ENCODE measurements around the gene GBGT1.

The GBGT1 gene

DNA sequence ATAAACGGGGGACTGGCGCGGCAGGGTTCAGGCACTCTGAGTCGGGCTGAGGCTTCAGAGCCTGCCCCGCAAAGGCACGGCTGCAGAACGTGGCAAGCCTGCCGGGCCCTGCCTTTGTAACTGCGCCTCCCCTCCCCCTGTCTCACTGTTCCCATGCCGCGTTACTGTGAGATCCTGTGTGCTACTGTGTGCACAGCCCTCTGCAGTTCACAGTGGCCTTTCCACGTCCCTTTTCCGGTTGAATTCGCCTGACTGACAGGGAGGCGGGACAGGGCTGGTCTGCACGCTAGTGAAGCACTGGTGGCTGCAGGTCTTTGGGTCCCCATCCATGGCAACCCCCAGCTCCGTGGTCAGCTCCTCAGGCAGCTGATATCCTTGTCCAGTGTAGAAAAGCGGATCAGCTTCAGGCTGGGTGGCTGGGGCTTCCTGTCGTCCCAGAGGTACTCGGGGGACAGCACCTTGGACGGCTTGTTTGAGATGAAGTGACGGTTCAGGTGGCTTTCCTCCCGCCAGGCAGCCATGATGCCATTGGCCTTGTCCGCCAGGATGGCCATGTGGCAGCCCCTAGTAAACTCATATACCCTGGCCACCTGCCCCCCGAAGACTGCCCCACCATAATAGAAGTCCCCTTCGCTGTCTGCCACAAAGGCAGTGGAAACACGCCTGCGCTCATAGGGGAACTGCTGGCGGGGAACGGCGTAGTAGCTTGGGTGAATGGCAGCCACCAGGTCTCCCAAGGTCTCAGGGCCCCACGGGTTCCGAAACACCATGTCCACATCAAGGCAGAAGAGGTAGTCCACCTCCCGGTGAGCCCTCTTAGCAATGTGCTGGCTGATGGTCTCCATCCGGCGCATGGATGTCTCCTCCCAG is 10.3 kb downstream of the GBGT1 start:
- no peak for FAIRE-seq
- no peak for DNase-seq (ENCODE audit: insufficient read length, low spot score)
- TF ChIP-seq SPI1 (IDR thresholded peaks at IDR 0.05; ENCODE audit: low read depth, low read length) (no peak), PAX5 (IDR thresholded peaks at IDR 0.05; ENCODE audit: insufficient read depth, low read length, severe bottlenecking) (no peak), TAF1 (IDR thresholded peaks at IDR 0.05; ENCODE audit: low read depth, low read length) (no peak), POLR2A (IDR thresholded peaks at IDR 0.05; ENCODE audit: low read depth, low read length) (no peak), POU2F2 (IDR thresholded peaks at IDR 0.05; ENCODE audit: low read depth, low read length) (no peak), POLR2AphosphoS5 (IDR thresholded peaks at IDR 0.05; ENCODE audit: low read depth, low read length) (no peak)

DNA sequence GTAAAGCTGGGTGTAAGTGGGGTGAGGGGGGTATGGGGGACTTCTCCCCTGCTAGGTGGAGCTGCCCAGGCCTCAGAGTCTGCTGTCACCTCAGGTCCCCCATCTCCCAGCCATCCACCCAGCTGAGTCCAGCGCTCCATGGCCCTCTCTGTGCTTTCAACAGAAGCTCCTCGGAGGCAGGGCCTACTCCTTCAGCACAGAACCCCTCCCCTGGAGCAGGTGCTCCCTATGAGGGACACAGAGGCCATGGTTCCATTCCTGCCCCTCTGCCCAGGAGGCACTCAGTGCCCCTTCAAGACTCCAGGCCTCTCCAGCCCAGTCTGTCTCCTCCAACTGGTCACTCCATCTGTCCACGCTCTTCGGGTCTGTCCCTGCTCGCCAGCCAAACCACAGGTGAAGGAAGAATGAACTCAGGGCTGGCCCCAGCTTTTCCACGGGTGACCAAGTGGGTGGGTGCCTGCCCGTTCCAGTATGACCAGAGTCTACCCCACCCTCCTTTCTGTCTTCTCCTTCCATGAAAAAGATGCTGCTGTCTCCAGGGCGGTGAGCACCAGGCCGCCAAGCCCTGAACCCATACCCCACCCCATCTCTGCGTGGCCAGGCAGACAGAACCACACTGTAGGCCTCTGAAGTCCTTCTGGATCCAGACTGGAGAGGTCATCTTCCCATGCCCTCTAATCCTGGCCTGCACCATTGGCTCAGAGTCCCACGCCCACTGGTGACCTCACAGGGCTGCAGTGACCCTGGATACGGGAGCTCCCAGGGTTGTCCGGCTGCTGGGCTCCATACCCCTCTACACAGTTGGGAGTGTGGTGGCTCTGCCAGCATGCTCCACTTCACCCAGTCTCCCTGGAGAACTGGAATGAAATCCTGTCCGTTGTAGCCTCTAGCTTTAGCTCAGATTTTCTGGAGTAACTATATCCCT is 11.9 kb downstream of the GBGT1 start:
- no peak for TF ChIP-seq POLR2AphosphoS5 (IDR thresholded peaks at IDR 0.05; ENCODE audit: low read depth, low read length)
- DNase-seq (ENCODE audit: insufficient read length, low spot score) (no peak), FAIRE-seq (no peak)

DNA sequence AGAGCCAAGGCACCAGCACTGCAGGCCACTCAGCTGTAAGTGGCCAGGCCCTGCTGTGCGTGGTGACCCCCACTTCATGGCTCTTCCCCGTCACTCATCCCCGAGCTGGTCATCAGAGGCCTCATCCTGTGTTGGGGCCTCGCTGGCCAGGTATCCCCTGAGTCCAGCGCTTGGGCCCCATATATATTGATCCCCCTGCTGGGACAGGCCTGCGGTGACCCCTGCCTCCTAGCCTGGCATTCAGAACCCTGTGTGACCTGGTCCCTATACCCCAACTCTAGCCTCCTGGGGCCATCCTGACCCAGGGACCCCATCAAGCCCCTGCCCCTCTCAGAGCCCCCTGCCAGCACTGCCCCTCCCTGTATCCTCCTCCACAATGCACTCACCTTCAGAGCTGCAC is 12.7 kb downstream of the GBGT1 start:
- TF ChIP-seq SPI1 (IDR thresholded peaks at IDR 0.05; ENCODE audit: low read depth, low read length), result no peak
- TF ChIP-seq POLR2A (IDR thresholded peaks at IDR 0.05; ENCODE audit: low read depth, low read length), result no peak
- no peak for TF ChIP-seq POLR2AphosphoS5 (IDR thresholded peaks at IDR 0.05; ENCODE audit: low read depth, low read length)
- TF ChIP-seq POU2F2 (IDR thresholded peaks at IDR 0.05; ENCODE audit: low read depth, low read length), result no peak
- no peak for TF ChIP-seq TAF1 (IDR thresholded peaks at IDR 0.05; ENCODE audit: low read depth, low read length)
- no peak for TF ChIP-seq PAX5 (IDR thresholded peaks at IDR 0.05; ENCODE audit: insufficient read depth, low read length, severe bottlenecking)
- DNase-seq (ENCODE audit: insufficient read length, low spot score) (no peak), FAIRE-seq (no peak)

DNA sequence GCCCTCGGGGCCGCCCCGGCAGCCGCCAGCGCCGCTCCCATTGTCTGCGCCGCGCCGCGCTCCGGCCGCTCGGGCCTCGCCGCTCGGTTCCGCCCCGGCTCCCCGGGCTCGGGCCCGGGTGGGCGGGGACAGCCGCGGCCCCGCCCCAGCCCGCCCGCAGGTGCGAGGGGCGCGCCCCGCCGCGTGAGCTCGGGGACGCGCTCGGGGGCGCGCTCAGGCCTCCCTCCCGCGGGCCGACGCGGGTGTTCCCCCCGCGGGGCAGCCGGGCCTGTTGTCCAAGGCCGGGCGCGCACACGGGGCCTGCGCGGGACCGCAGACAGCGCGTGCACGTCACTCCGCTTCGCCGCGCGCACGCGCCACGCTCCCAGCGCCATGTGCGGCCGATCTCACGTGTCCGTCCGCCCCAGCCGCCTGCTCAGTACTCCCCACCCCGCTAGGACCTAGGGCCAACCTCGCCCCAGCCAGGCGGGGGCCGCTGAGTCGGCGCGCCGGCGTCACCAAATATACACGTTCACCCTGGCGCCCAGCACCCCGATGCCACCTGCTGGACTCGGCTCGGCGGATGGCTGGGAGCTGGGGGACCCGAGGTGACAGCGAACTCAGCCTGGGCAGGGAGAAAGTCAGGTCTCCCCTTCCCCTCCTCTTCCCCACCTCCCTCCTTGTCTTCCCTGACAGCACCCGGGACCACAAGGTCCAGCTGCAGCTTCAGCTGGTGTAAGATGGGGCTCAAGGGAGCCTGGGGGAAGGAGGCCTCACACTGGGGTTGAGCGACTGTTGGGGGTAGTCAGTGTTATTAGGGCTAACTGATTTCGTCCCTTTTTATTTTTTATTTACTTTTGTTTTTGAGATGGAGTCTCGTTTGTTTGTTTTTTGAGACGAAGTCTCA is 14.3 kb downstream of the GBGT1 start:
- DNase-seq (ENCODE audit: insufficient read length, low spot score) (peak; percentile 97), FAIRE-seq (peak; percentile 100)
- TF ChIP-seq POLR2A (IDR thresholded peaks at IDR 0.05; ENCODE audit: low read depth, low read length), result peak; percentile 31; the same call in 1 of the 2 replicates
- TF ChIP-seq PAX5 (IDR thresholded peaks at IDR 0.05; ENCODE audit: insufficient read depth, low read length, severe bottlenecking), result peak; percentile 33
- TF ChIP-seq SPI1 (IDR thresholded peaks at IDR 0.05; ENCODE audit: low read depth, low read length), result no peak
- no peak for TF ChIP-seq POU2F2 (IDR thresholded peaks at IDR 0.05; ENCODE audit: low read depth, low read length)
- TF ChIP-seq POLR2AphosphoS5 (IDR thresholded peaks at IDR 0.05; ENCODE audit: low read depth, low read length), result peak; percentile 14; the same call in 1 of the 2 replicates
- no peak for TF ChIP-seq TAF1 (IDR thresholded peaks at IDR 0.05; ENCODE audit: low read depth, low read length)

DNA sequence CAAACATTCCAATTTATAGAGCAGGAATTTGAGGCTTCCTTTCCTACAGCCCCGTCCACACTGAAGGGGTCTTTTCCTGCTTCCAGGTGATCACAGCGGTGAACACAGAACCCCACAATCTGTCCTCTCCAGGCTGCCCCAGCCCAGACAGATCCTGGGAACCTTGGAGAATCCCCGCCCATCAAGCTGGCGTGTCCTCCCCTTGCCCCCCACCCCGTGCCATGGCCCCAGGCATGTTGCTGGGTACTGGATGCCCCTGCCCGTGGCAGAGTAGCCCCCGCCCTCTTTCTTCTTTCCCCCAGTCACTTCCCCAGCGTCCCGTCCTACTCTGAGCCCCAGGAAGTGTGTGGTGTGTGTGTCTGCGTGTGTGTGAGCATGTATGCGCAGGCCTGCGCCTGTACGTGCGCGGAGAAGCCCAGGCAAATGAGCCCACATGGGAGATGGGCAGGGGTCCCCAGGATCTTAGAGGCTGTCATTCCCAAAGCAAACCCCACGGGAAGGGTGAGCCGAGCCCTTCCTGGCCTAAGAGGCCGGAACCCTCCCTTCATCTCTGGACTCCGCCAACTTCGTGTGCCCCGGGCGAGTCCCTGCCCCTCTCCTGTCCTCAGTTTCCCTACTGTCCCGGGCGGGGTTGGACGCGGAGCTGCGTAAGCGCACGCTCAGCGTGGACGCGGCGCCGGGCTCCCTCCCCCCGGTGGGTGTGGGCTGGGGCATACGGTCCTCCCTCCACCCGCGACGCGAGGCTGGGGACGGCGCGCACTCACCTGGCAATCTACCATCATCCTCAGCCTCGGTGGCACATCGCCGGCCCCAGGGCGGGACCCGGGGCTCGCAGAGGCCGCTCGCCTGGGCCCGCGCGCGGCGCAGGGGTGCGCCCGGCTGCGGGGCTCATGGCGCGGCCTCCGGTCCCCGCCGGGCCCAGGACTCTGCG is 15.2 kb downstream of the GBGT1 start:
- TF ChIP-seq PAX5 (IDR thresholded peaks at IDR 0.05; ENCODE audit: insufficient read depth, low read length, severe bottlenecking) (no peak), TAF1 (IDR thresholded peaks at IDR 0.05; ENCODE audit: low read depth, low read length) (0 out of 2 replicates have a peak, but pooled peaks have one; percentile 26), POU2F2 (IDR thresholded peaks at IDR 0.05; ENCODE audit: low read depth, low read length) (peak; percentile 42; the same call in 1 of the 2 replicates), POLR2A (IDR thresholded peaks at IDR 0.05; ENCODE audit: low read depth, low read length) (no peak; the same call in 1 of the 2 replicates), SPI1 (IDR thresholded peaks at IDR 0.05; ENCODE audit: low read depth, low read length) (peak; percentile 7; the same call in 1 of the 2 replicates), POLR2AphosphoS5 (IDR thresholded peaks at IDR 0.05; ENCODE audit: low read depth, low read length) (no peak)
- DNase-seq (ENCODE audit: insufficient read length, low spot score), result no peak
- FAIRE-seq, result no peak

DNA sequence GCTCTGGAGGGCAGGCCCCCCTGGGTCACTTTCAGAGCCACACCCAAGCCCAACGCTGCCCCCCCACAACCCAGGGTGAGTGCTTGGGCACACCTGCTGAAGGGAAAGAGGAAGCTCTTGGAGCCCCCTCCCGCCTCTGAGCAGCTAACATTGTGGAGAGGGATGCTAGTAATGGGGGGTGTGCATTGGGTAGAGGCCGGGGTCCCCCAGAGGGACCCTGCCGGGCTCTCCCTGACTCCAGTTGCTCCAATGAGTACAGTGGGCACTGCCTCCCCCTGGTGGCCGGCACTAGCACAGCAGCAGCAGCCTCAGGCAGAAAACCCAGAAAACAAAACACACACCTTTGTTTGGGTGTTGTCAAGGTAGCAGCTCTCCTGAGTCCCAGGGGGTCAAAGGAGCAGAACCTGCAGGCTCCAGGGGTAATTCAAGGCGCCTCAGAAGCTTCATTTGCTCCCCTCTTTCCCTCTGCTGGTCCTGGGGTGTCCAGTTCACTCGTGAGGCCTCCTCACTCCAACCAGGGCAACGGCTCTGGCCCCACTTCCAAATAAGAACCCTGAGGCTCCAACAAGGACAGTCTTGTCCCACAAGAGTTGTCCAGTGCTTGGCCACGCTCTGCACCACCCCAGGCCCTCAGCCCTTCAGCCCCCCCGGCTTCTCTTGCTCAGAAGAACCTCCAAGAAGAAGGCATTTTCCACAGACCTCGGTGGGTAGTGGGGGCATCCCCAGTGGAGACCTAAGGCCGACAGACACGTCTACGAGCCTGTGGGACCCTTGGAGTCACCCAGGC is 16.1 kb downstream of the GBGT1 start:
- DNase-seq (ENCODE audit: insufficient read length, low spot score) (peak; percentile 75), FAIRE-seq (peak; percentile 88)
- TF ChIP-seq POU2F2 (IDR thresholded peaks at IDR 0.05; ENCODE audit: low read depth, low read length), result 0 out of 2 replicates have a peak, but pooled peaks have one; percentile 12
- no peak for TF ChIP-seq SPI1 (IDR thresholded peaks at IDR 0.05; ENCODE audit: low read depth, low read length)

DNA sequence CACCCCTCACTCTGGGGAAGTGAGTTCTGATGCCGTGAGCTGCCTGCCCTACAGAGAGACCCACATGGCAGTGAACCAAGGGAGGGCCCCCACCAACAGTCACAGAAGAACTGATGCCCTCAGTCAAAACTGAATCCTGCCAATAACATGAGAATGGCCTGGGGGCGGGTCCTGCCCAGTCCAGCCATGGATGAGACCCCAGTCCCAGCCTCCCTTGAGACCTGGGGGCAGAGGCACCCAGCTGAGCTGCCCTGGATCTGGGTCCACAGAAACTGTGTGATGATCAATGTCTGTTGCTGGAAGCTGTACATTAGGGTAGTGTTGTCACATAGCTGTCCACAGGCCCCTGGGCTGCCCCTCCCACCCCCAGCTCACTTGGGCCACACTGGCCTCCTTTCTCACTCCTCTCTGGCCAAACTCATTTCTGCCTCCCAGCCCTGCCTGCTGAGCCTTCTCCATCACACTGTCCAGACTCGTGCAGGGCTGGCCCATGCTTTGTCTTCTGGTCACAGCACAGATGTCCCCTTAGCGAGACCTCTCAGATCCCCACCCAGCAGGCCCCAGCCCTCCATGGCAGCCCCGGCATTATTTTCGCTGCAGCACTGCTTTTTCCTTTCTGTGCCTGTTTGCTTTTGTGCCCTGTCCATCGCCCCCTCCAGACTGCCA is 16.8 kb downstream of the GBGT1 start:
- TF ChIP-seq SPI1 (IDR thresholded peaks at IDR 0.05; ENCODE audit: low read depth, low read length), result no peak
- no peak for TF ChIP-seq POLR2AphosphoS5 (IDR thresholded peaks at IDR 0.05; ENCODE audit: low read depth, low read length)
- TF ChIP-seq POU2F2 (IDR thresholded peaks at IDR 0.05; ENCODE audit: low read depth, low read length), result no peak
- no peak for TF ChIP-seq PAX5 (IDR thresholded peaks at IDR 0.05; ENCODE audit: insufficient read depth, low read length, severe bottlenecking)
- TF ChIP-seq TAF1 (IDR thresholded peaks at IDR 0.05; ENCODE audit: low read depth, low read length), result no peak
- TF ChIP-seq POLR2A (IDR thresholded peaks at IDR 0.05; ENCODE audit: low read depth, low read length), result no peak
- DNase-seq (ENCODE audit: insufficient read length, low spot score) (no peak), FAIRE-seq (no peak)

Measured in GM12891 (cell line).